Suprapubic skin (tissue), 4 donors: ENCODE measurements around the gene PRDM10. TPM values are rescaled to one million over a fixed set of nuclear protein-coding genes. Genes with fewer than 3 reads are reported as not detected.

Experiments used
- DNase-seq, 2 donors: peaks; one replicate each; pipeline ENCODE4 v3.0.0-alpha.2; 2019; ENCODE audit warnings: low spot score in 2 of 2
- H3K27ac ChIP-seq: fragments of 200-600 bp; sonication (generic); one replicate; pipeline ENCODE4 v1.5.1; 2019
- H3K27me3 ChIP-seq: fragments of 200-600 bp; sonication (generic); one replicate; pipeline ENCODE4 v1.5.1; 2019
- H3K36me3 ChIP-seq: fragments of 200-600 bp; sonication (generic); one replicate; pipeline ENCODE4 v1.5.1; 2019
- H3K4me1 ChIP-seq: fragments of 200-600 bp; sonication (generic); one replicate; pipeline ENCODE4 v1.5.1; 2019
- H3K4me3 ChIP-seq: fragments of 200-600 bp; sonication (generic); one replicate; pipeline ENCODE4 v1.5.1; 2019; ENCODE audit warnings: mild to moderate bottlenecking
- H3K9me3 ChIP-seq: fragments of 200-600 bp; sonication (generic); one replicate; pipeline ENCODE4 v1.5.1; 2019
- EP300 ChIP-seq: sonication (generic); formaldehyde crosslinking; IDR thresholded peaks from one replicate; pipeline ENCODE4 v1.6.1; 2017; ENCODE audit warnings: antibody characterized with exemption
- POLR2A ChIP-seq, 2 donors: fragments of 450-650 bp; IDR thresholded peaks; one replicate each; pipeline ENCODE4 v1.6.1; 2017; ENCODE audit warnings: antibody characterized with exemption in 2 of 2, mild to moderate bottlenecking in 2 of 2, moderate library complexity in 2 of 2
- POLR2AphosphoS5 ChIP-seq, 3 donors: sonication (generic); formaldehyde crosslinking; IDR thresholded peaks; one replicate each; pipeline ENCODE4 v1.6.1; 2017; ENCODE audit warnings: antibody characterized with exemption in 3 of 3
- WGBS: methylation state at CpG from one replicate; pipeline ENCODE4 v1.1.5; 2018; 5-methylcytosine and 5-hydroxymethylcytosine counted together
- total RNA-seq, 4 donors: library from RNA; depleted of rRNA; stranded (reverse); fragments of >200 nt; gene quantifications; one replicate each; pipeline ENCODE4 v1.1.0, GENCODE V29; 2016
- TF ChIP-seq, protein P1 (sequence below), 2 donors: fragments of 200-600 bp in 1 of 2; fragments of 450-650 bp in 1 of 2; sonication (generic) in 1 of 2; IDR thresholded peaks; one replicate each; pipeline ENCODE4 v1.5.1; 2016 to 2019; ENCODE audit warnings: antibody characterized with exemption in 2 of 2, mild to moderate bottlenecking in 1 of 2, moderate library complexity in 1 of 2

Gene PRDM10
- total RNA-seq, 4 donors from 2014 or later, result 11.4 to 49.8 (median 13.4) TPM

GRCh38 chr11:130043575-130043974, 40.9 kb upstream of the PRDM10 start:
- TF ChIP-seq POLR2A (IDR thresholded peaks at IDR 0.05) (no peak), EP300 (no peak), POLR2AphosphoS5 (IDR thresholded peaks at IDR 0.05) (no peak)
- TF ChIP-seq, protein P1, sequence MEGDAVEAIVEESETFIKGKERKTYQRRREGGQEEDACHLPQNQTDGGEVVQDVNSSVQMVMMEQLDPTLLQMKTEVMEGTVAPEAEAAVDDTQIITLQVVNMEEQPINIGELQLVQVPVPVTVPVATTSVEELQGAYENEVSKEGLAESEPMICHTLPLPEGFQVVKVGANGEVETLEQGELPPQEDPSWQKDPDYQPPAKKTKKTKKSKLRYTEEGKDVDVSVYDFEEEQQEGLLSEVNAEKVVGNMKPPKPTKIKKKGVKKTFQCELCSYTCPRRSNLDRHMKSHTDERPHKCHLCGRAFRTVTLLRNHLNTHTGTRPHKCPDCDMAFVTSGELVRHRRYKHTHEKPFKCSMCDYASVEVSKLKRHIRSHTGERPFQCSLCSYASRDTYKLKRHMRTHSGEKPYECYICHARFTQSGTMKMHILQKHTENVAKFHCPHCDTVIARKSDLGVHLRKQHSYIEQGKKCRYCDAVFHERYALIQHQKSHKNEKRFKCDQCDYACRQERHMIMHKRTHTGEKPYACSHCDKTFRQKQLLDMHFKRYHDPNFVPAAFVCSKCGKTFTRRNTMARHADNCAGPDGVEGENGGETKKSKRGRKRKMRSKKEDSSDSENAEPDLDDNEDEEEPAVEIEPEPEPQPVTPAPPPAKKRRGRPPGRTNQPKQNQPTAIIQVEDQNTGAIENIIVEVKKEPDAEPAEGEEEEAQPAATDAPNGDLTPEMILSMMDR (IDR thresholded peaks at IDR 0.05), result no peak
- H3K4me3 ChIP-seq, result no peak overlapping the region
- H3K9me3 ChIP-seq, result no peaks in the 10 kb centered on the region
- H3K27ac ChIP-seq, result no peak overlapping the region
- WGBS, result 40% methylated on average over 5 of the region's 5 CpGs
- DNase-seq, result no peak
- H3K36me3 ChIP-seq, result no peaks in the 10 kb centered on the region
- H3K27me3 ChIP-seq, result no peaks in the 10 kb centered on the region
- peaks cover 8% of the 10 kb centered on the region for H3K4me1 ChIP-seq

- Histone ChIP-seq H3K36me3 (no peaks in the 10 kb centered on the region), H3K4me1 (peaks cover 13% of the 10 kb centered on the region), H3K9me3 (no peaks in the 10 kb centered on the region), H3K27me3 (no peaks in the 10 kb centered on the region), H3K4me3 (no peak overlapping the region), H3K27ac (no peak overlapping the region)
- no peak for DNase-seq
- 80% methylated on average over 16 of the region's 16 CpGs for WGBS
- TF ChIP-seq POLR2A (IDR thresholded peaks at IDR 0.05) (no peak), POLR2AphosphoS5 (IDR thresholded peaks at IDR 0.05) (no peak), EP300 (no peak)
- TF ChIP-seq, protein P1 (IDR thresholded peaks at IDR 0.05), result no peak
These were observed 39.5 kb upstream of the PRDM10 start for GRCh38 chr11:130042093-130042591.

DNA sequence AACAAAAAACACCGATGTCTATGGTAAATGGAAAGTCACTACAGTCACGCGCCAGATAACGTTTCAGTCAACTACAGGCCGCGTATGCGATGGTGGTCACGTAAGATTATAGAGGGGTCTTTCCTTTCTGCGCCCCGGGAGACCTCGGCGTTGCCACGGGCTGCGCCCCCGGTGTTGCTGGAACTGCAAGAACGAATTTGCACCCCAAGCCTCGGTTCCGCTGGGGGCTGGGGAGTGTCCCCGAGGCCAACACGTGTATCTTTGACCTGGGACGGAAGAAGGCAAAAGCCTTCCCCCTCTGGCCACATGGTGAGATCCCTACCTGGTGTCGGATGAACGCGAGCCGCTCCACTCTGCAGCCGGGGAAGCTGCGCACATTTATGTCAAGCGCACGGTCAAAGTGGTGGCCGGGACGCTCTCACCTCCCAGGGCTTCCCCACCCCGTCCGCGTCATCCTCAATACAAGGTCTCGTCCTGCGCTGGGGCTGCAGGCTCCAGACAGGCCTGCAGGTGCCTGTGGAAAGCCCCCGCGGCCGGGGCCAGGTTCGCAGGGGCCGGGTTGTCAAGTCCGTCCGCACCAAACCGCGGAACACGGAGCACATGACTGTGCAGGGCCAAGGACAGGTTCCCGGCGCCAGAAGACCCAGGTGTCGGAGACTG, 37.8 kb upstream of the PRDM10 start:
- no peak overlapping the region for H3K27ac ChIP-seq
- 96% methylated on average over 17 of the region's 49 CpGs for WGBS
- no peak for TF ChIP-seq POLR2AphosphoS5 (IDR thresholded peaks at IDR 0.05)
- TF ChIP-seq POLR2A (IDR thresholded peaks at IDR 0.05), result no peak
- TF ChIP-seq, protein P1 (IDR thresholded peaks at IDR 0.05), result no peak
- no peak for TF ChIP-seq EP300

DNA sequence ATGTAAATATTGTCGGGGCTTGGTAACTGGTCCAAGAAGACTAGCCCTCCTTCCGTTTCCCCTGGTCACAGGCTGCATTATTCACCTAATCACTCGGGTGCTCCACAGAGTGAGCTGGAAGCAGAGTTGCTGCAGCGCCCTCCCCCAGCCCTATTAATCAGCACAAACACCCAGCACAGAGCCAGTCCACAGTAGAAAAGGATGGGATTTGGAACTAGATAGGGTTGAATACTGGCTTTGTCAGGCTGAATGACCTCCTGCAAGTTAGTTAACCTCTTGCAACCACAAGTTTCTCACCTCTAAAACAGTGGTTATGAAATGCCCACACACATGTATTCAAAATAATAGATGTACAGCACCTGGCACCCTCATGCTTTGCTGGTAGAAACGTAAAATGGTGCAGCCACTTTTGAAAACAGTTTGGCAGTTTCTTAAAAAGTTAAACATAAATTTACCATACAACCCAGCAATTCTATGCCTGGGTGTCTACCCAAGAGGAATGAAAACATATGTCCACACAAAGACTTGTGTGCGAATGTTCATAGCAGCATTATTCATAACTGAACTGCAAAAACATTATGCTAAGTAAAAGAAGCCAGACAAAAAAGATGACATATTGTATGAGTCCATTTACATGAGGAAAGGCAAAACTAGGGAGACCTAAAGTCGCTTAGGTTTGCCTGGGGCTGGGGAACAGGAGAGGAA, 35.4 kb upstream of the PRDM10 start:
- TF ChIP-seq, protein P1 (IDR thresholded peaks at IDR 0.05), result no peak
- TF ChIP-seq EP300 (no peak), POLR2A (IDR thresholded peaks at IDR 0.05) (no peak), POLR2AphosphoS5 (IDR thresholded peaks at IDR 0.05) (no peak)
- Histone ChIP-seq H3K36me3 (no peaks in the 10 kb centered on the region), H3K27me3 (no peaks in the 10 kb centered on the region), H3K9me3 (no peaks in the 10 kb centered on the region), H3K27ac (no peak overlapping the region), H3K4me3 (no peak overlapping the region), H3K4me1 (peaks cover 8% of the 10 kb centered on the region)
- DNase-seq, result no peak
- WGBS, result 77% methylated on average over 7 of the region's 7 CpGs

More for the DNA sequence above, 37.8 kb upstream of the PRDM10 start:
- no peaks in the 10 kb centered on the region for H3K9me3 ChIP-seq
- peaks cover 13% of the 10 kb centered on the region for H3K4me1 ChIP-seq
- H3K4me3 ChIP-seq, result no peak overlapping the region
- no peaks in the 10 kb centered on the region for H3K36me3 ChIP-seq
- no peak for DNase-seq
- H3K27me3 ChIP-seq, result no peaks in the 10 kb centered on the region

- H3K9me3 ChIP-seq, result no peaks in the 10 kb centered on the region
- H3K36me3 ChIP-seq, result no peaks in the 10 kb centered on the region
- H3K27ac ChIP-seq, result no peak overlapping the region
- 64% methylated on average over 3 of the region's 3 CpGs for WGBS
- TF ChIP-seq POLR2AphosphoS5 (IDR thresholded peaks at IDR 0.05) (no peak), EP300 (no peak), POLR2A (IDR thresholded peaks at IDR 0.05) (no peak)
- TF ChIP-seq, protein P1 (IDR thresholded peaks at IDR 0.05), result no peak
- no peak overlapping the region for H3K4me3 ChIP-seq
- DNase-seq, result no peak
- H3K4me1 ChIP-seq, result peaks cover 5% of the 10 kb centered on the region
- no peaks in the 10 kb centered on the region for H3K27me3 ChIP-seq
These were observed 34.4 kb upstream of the PRDM10 start for GRCh38 chr11:130037058-130037457.
